Adrenal gland (tissue), 12 donors: ENCODE measurements around the gene TOB2. TPM values are rescaled to one million over a fixed set of nuclear protein-coding genes. Genes with fewer than 3 reads are reported as not detected.

Experiments
- DNase-seq, 7 donors: peaks; one replicate each; pipeline ENCODE4 v3.0.0-alpha.2; 2019 to 2020
- H3K27ac ChIP-seq, 5 donors: fragments of 200-600 bp; sonication (generic) in 4 of 5; 1 replicate in 3 of 5; 2 replicates in 2 of 5; pipeline versions ENCODE4 v1.5.1 to v1.8.0; 2016 to 2020; ENCODE audit warnings: mild to moderate bottlenecking in 1 of 5
- H3K27me3 ChIP-seq: fragments of 200-600 bp; 2 replicates; pipeline ENCODE4 v1.8.0; 2021
- H3K36me3 ChIP-seq, 2 donors: fragments of 200-600 bp; replicated peaks in 1 of 2; 1 replicate in 1 of 2; 2 replicates in 1 of 2; pipeline versions ENCODE4 v1.5.1 to v1.8.0; 2018 to 2022
- H3K4me1 ChIP-seq, 2 donors: fragments of 200-600 bp; replicated peaks in 1 of 2; 1 replicate in 1 of 2; 2 replicates in 1 of 2; pipeline versions ENCODE4 v1.5.1 to v1.8.0; 2018 to 2021
- H3K4me3 ChIP-seq, 4 donors: fragments of 200-600 bp; sonication (generic) in 3 of 4; one replicate each; pipeline ENCODE4 v1.5.1; 2016 to 2018
- H3K9me3 ChIP-seq, 3 donors: fragments of 200-600 bp; sonication (generic) in 1 of 3; replicated peaks in 1 of 3; 1 replicate in 2 of 3; 2 replicates in 1 of 3; pipeline versions ENCODE4 v1.5.1 to v1.8.0; 2016 to 2021
- CTCF ChIP-seq, 6 experiments: fragments of 450-650 bp in 4 of 6; fragments of 200-600 bp in 2 of 6; sonication (generic) in 1 of 6; IDR thresholded peaks; 1 replicate in 5 of 6; 2 replicates in 1 of 6; pipeline versions ENCODE4 v1.5.1 to v1.8.0; 2016 to 2021; ENCODE audit warnings: antibody characterized with exemption in 6 of 6, mild to moderate bottlenecking in 2 of 6, moderate library complexity in 1 of 6
- POLR2A ChIP-seq, 2 donors: fragments of 450-650 bp; IDR thresholded peaks; one replicate each; pipeline ENCODE4 v1.6.1; 2017; ENCODE audit warnings: antibody characterized with exemption in 2 of 2, mild to moderate bottlenecking in 2 of 2, moderate library complexity in 1 of 2
- WGBS, 4 donors: extraction: QIAGEN DNeasy Blood & Tissue Kit in 2 of 4; methylation state at CpG; one replicate each; pipeline versions ENCODE4 v1.1.5 to v1.1.7; 2013 to 2017; 5-methylcytosine and 5-hydroxymethylcytosine counted together
- intact Hi-C, 2 donors: fragments of 100-400 bp; cut with DNase I; formaldehyde crosslinking; loops; one replicate each; pipeline versions ENCODE4 v1.14.1 to v1.15.0; 2022 to 2023
- polyA plus RNA-seq, 3 donors: library from polyadenylated mRNA; stranded (reverse); fragments of 200-250 nt in 2 of 3; fragments of 350-450 nt in 1 of 3; fragmentation: Illumina TruSeq in 1 of 3; extraction: RNeasy Lipid Tissue Mini Kit (QIAGEN cat#74804) in 1 of 3; gene quantifications; one replicate each; pipeline ENCODE4 v1.2.3, GENCODE V29; 2013 to 2014
- total RNA-seq, 9 donors: library from RNA; depleted of rRNA in 4 of 9; stranded (reverse); fragments of >200 nt in 4 of 9; fragments of 120-200 nt in 1 of 9; fragmentation: NEBNext Ultra II Directional in 1 of 9; extraction: Animal tissue kit (Norgen Biotek cat#: 25700) in 1 of 9; gene quantifications; one replicate each; pipeline versions ENCODE4 v1.1.0 to v1.2.4, GENCODE V29; 2013 to 2023
- donor health status: healthy with polysubstance abuse.
- donor health status: Bipolar disorder and iron deficiency.
- donor health status: DM: yes; HTN: yes; CAD: no.
- donor health status: DM: no; HTN: no; CAD: no.
- donor health status: DM: no; HTN: no; CAD: no.
- donor health status: DM: yes; HTN: yes; CAD: no.

The TOB2 gene
- total and polyA plus RNA-seq, 12 donors = 14.7 to 117 (median 41.1) TPM

GRCh38 chr22:41431656-41432055 is 14.9 kb downstream of the TOB2 start:
- H3K36me3 ChIP-seq = peaks cover 0 to 35% of the 10 kb centered on the region in 2 donors
- DNase-seq = no peak
- no peaks in the 10 kb centered on the region for H3K27me3 ChIP-seq
- TF ChIP-seq CTCF (IDR thresholded peaks at IDR 0.05) = no peak
- no peak for TF ChIP-seq POLR2A (IDR thresholded peaks at IDR 0.05)
- intact Hi-C loops = no loop called here
- H3K27ac ChIP-seq = no peak overlapping the region
- H3K4me3 ChIP-seq = no peak overlapping the region
- peaks cover 0 to 18% of the 10 kb centered on the region in 2 donors for H3K4me1 ChIP-seq
- 81 to 86% (median 85%) methylated on average over 1 to 6 of the region's 6 CpGs for WGBS, 4 donors
- H3K9me3 ChIP-seq = no peaks in the 10 kb centered on the region

- DNase-seq = no peak
- Histone ChIP-seq H3K27me3 (no peaks in the 10 kb centered on the region), H3K4me3 (no peak overlapping the region), H3K27ac (no peak overlapping the region), H3K36me3 (peaks cover 0 to 21% of the 10 kb centered on the region in 2 donors), H3K9me3 (no peaks in the 10 kb centered on the region), H3K4me1 (peaks cover 0 to 3% of the 10 kb centered on the region in 2 donors)
- TF ChIP-seq CTCF (IDR thresholded peaks at IDR 0.05) (no peak), POLR2A (IDR thresholded peaks at IDR 0.05) (no peak)
- intact Hi-C loops = no loop called here
- WGBS, 4 donors = 93 to 100% (median 96%) methylated on average over 8 of the region's 8 CpGs
These were observed 16.7 kb downstream of the TOB2 start for GRCh38 chr22:41429951-41430332.

GRCh38 chr22:41429232-41429950 is 17.2 kb downstream of the TOB2 start:
- DNase-seq = no peak
- no peak for TF ChIP-seq POLR2A (IDR thresholded peaks at IDR 0.05)
- TF ChIP-seq CTCF (IDR thresholded peaks at IDR 0.05) = no peak
- Histone ChIP-seq H3K27ac (no peak overlapping the region), H3K9me3 (no peaks in the 10 kb centered on the region), H3K4me1 (no peaks in the 10 kb centered on the region), H3K36me3 (peaks cover 0 to 15% of the 10 kb centered on the region in 2 donors), H3K4me3 (no peak overlapping the region), H3K27me3 (no peaks in the 10 kb centered on the region)
- intact Hi-C loops = no loop called here
- 88 to 95% (median 93%) methylated on average over 13 of the region's 13 CpGs for WGBS, 4 donors

- WGBS, 4 donors = 80 to 86% (median 82%) methylated on average over 7 to 9 of the region's 9 CpGs
- Histone ChIP-seq H3K4me1 (no peaks in the 10 kb centered on the region), H3K9me3 (no peaks in the 10 kb centered on the region), H3K36me3 (peaks cover 0 to 14% of the 10 kb centered on the region in 2 donors), H3K27me3 (no peaks in the 10 kb centered on the region), H3K4me3 (no peak overlapping the region), H3K27ac (no peak overlapping the region)
- TF ChIP-seq CTCF (IDR thresholded peaks at IDR 0.05) = no peak
- TF ChIP-seq POLR2A (IDR thresholded peaks at IDR 0.05) = no peak
- intact Hi-C loops = no loop called here
- DNase-seq = no peak
These were observed 20.8 kb downstream of the TOB2 start for GRCh38 chr22:41425660-41426365.
